Mucosa of rectum (tissue), 2 donors: ENCODE results near the gene MAGI2.

Experiments used
- H3K27ac ChIP-seq, 2 donors: one replicate each; pipeline ENCODE4 v1.7.0; 2013; ENCODE audit warnings: inconsistent platforms in 2 of 2, low read depth in 2 of 2, low read length in 2 of 2
- H3K27me3 ChIP-seq, 2 donors: one replicate each; pipeline ENCODE4 v1.7.0; 2013; ENCODE audit warnings: low read length in 2 of 2; ENCODE audit not compliant: control insufficient read depth in 2 of 2, insufficient read depth in 2 of 2
- H3K36me3 ChIP-seq, 2 donors: one replicate each; pipeline ENCODE4 v1.7.0; 2013; ENCODE audit warnings: low read length in 2 of 2; ENCODE audit not compliant: control insufficient read depth in 2 of 2, insufficient read depth in 2 of 2
- H3K4me1 ChIP-seq, 2 donors: one replicate each; pipeline ENCODE4 v1.7.0; 2013; ENCODE audit warnings: low read length in 2 of 2, mild to moderate bottlenecking in 1 of 2; ENCODE audit not compliant: control insufficient read depth in 2 of 2, insufficient read depth in 2 of 2
- H3K4me3 ChIP-seq, 2 donors: one replicate each; pipeline ENCODE4 v1.7.0; 2013; ENCODE audit warnings: low read length in 2 of 2
- H3K9ac ChIP-seq, 2 donors: one replicate each; pipeline ENCODE4 v1.7.0; 2013; ENCODE audit warnings: low read length in 2 of 2, low read depth in 1 of 2, mild to moderate bottlenecking in 1 of 2
- H3K9me3 ChIP-seq, 2 donors: one replicate each; pipeline ENCODE4 v1.7.0; 2013; ENCODE audit warnings: low read length in 2 of 2; ENCODE audit not compliant: control insufficient read depth in 2 of 2
- donor health status: healthy.
- donor health status: Normal muscosa, but diverticular disease.

The MAGI2 gene

DNA sequence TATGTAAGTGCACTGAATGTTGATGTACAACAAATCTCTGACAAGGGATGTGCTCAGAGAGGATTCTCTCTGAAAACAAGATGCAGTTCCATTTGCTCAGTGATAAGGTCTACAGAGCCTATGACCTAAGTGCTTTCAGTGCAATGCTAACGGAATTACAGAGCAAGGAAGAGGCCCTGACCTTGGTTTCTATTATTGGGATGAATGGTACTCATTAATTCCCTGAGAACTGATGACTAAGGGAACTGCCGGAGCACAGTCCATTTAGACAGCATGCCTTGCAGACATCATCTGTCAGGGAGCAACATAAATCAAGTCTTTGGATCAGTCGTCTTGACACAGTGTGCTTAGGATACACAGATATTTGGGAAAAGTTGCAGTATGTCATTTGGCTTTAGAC, 1314.1 kb downstream of the MAGI2 start:
- H3K36me3 ChIP-seq, result no peaks in the 10 kb centered on the region
- H3K9ac ChIP-seq, result no peak overlapping the region
- H3K4me1 ChIP-seq, result no peaks in the 10 kb centered on the region
- H3K27ac ChIP-seq, result no peak overlapping the region
- H3K27me3 ChIP-seq, result no peaks in the 10 kb centered on the region
- no peak overlapping the region for H3K4me3 ChIP-seq
- H3K9me3 ChIP-seq, result no peaks in the 10 kb centered on the region

DNA sequence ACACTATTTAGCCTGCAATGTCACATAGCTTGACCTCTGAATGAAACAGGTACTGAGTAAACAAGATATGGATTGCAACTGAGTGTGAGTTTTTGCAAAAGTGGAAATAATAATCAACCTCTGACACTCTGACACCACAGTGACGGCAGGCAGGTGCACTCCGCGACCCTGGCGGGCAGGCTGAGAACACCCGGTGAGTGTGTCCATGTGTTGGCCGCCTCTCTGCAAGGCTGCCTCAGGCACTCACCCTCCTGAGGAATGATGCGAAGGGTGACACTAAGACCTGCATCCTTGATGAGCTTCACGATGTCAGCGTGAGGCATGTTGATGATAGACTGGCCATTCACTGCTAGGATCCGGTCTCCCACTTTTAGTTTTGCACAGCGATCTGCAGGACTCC, 1318.7 kb downstream of the MAGI2 start:
- Histone ChIP-seq H3K36me3 (no peaks in the 10 kb centered on the region), H3K4me1 (no peaks in the 10 kb centered on the region), H3K9ac (no peak overlapping the region)

DNA sequence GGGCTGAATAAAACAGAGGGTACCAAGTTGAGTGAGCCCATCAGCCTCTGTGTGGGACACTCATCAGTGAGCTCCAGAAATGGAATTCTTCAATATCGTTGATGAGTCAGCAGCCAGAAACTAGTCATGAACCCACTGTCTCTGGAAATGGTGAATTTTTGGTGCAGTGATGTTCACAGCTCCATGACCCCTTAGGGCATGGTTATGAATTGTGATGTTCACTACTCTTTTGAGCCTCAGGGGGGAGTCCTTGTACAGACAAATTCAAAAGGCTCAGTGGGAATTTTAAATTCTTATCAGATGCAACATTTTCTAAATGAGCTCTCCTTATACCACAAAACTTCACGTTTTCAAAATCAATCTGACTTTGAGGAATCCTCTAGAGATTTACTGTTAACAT, 1319.2 kb downstream of the MAGI2 start:
- no peak overlapping the region for H3K4me3 ChIP-seq
- H3K9ac ChIP-seq, result no peak overlapping the region

More for the DNA sequence above, 1318.7 kb downstream of the MAGI2 start:
- Histone ChIP-seq H3K27me3 (no peaks in the 10 kb centered on the region), H3K27ac (no peak overlapping the region), H3K9me3 (no peaks in the 10 kb centered on the region), H3K4me3 (no peak overlapping the region)

DNA sequence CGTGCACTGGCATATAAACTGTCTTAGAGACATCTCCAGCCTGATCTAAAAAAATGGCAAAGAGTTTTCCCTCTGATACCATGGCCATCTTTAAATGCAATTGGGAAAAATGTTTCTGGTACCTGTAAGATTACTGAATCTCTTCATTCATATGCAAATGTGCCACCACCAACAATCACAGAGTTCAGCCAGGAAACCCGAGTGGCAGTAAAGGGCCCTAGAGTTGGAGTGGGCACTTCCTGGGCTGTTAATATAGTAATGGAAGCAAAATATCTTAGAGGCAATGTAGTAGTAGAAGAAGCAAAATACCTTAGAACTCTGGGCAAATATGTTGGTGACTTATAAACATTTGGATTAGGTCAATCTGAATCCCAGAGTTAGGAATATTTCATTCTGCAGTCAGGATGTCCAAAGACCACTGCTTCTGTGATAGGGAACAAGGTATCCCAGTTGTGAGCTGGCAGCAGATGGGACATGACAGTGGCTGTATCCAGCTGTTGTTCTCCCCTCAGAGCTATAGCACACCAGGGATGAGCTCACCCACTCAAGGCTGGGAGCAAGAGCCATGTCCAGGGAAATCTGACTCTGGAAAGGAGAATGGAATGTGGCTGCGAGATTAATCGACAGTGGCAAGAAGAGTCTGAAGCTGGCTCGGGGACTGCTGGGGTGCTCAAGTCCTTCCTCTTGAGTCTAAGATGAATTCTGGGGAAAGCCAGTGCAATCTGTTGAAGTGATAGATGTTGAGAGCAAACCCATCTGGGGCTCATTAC, 1322.8 kb downstream of the MAGI2 start:
- Histone ChIP-seq H3K9me3 (no peaks in the 10 kb centered on the region), H3K9ac (no peak overlapping the region), H3K36me3 (no peaks in the 10 kb centered on the region), H3K4me1 (no peaks in the 10 kb centered on the region), H3K4me3 (no peak overlapping the region), H3K27me3 (no peaks in the 10 kb centered on the region), H3K27ac (no peak overlapping the region)

More for the DNA sequence above, 1319.2 kb downstream of the MAGI2 start:
- Histone ChIP-seq H3K4me1 (no peaks in the 10 kb centered on the region), H3K9me3 (no peaks in the 10 kb centered on the region), H3K27ac (no peak overlapping the region), H3K36me3 (no peaks in the 10 kb centered on the region), H3K27me3 (no peaks in the 10 kb centered on the region)

DNA sequence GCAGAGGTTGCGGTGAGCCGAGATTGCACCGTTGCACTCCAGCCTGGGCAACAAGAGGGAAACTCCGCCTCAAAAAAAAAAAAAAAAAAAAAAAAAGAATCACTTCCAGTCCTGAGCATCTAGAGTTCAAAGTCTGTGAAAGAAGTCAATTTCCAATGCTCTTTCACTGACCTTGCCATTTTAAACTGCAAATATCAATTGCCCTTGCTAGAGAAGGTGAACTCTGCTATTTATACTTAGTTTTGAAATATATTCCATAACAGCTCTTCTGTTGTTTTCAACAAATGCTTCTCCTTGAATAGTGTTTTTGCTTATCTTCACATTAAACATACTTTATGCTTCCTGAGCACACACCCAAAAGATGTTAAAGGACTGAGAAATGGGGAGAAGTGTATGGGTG, 1323.6 kb downstream of the MAGI2 start:
- Histone ChIP-seq H3K4me1 (no peaks in the 10 kb centered on the region), H3K4me3 (no peak overlapping the region), H3K9ac (no peak overlapping the region), H3K27ac (no peak overlapping the region), H3K27me3 (no peaks in the 10 kb centered on the region), H3K36me3 (no peaks in the 10 kb centered on the region), H3K9me3 (no peaks in the 10 kb centered on the region)

DNA sequence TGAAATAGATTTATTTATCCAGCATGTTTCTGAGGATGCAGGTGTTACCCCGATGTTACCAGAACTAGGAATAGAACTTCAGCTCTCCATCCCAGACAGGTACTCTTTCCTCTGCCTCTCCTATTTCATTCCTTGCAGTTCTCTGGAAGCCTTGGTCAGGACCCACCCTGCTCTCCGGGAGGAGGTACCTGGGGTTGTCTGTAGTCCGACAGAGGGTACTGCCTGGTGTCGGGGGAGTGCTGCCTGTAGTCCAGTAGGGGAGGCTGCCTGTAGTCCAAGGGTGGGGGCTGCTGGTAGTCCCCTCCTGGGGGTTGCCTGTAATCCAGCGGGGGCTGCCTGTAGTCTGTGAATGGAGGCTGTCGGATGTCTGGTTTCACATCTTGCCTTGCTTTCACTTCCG, 1326.5 kb downstream of the MAGI2 start:
- Histone ChIP-seq H3K4me3 (no peak overlapping the region), H3K4me1 (no peaks in the 10 kb centered on the region), H3K27me3 (no peaks in the 10 kb centered on the region), H3K27ac (no peak overlapping the region), H3K9ac (no peak overlapping the region), H3K36me3 (no peaks in the 10 kb centered on the region), H3K9me3 (no peaks in the 10 kb centered on the region)

DNA sequence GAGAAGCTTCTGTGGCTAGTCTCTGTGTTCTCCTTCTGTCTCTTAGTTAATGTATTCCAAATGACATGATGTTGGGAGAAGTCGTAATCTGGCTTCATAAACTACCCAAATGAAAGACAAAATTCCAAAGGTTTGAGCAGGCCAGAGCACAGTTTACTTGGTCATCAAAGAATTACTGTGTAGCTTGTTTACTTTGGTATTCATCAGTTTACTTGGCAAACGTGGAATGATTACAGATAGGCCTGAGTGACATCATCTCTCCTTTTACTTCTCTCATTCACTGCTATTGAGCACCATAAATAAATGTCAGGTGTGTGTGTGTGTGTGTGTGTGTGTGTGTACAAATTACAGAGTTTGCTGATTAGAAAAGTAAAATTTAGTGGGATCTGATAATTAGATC, 1327.6 kb downstream of the MAGI2 start:
- H3K27me3 ChIP-seq, result no peaks in the 10 kb centered on the region
- H3K9me3 ChIP-seq, result no peaks in the 10 kb centered on the region
- no peaks in the 10 kb centered on the region for H3K4me1 ChIP-seq
- H3K36me3 ChIP-seq, result no peaks in the 10 kb centered on the region
- no peak overlapping the region for H3K9ac ChIP-seq
- no peak overlapping the region for H3K27ac ChIP-seq
- no peak overlapping the region for H3K4me3 ChIP-seq

DNA sequence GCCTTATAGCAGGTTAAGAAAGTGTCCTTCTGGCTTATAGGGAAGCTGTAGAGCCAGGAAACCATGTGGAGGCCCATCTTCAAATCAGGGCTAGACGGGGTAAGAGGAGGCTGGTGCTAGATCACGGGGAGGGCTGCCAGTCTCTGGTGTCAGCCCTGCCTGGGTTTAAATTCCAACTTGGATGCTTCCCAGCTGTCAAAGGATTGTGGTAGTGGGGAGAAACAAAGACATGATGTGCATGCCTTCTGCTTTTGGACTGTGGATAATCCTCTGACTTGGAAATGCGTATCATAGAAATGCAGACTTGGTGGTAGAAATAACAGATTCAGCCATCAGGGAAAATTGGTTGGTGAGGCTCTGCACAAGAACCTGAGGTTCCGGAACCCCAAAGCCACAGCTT, 1329.3 kb downstream of the MAGI2 start:
- Histone ChIP-seq H3K4me1 (no peaks in the 10 kb centered on the region), H3K9me3 (no peaks in the 10 kb centered on the region), H3K4me3 (no peak overlapping the region), H3K9ac (no peak overlapping the region), H3K36me3 (no peaks in the 10 kb centered on the region), H3K27ac (no peak overlapping the region), H3K27me3 (no peaks in the 10 kb centered on the region)

DNA sequence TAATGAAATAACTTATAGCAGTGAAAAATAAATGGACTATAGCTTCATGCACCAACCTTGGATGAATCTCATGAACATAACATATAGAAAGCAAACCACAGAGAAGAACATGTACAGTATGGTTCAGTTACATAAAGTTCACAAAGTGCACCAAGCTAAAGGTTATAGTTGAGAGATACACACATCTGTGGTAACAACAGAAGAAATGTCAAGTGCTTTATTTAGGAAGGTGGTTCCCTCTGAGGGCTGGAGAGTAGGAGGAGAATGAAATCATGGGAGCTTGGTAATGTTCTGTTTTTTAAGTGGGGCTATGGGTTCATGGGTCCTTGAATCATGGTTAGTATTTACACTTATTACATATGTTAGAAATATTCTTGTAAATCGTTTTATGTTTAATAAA, 1331.6 kb downstream of the MAGI2 start:
- Histone ChIP-seq H3K36me3 (no peaks in the 10 kb centered on the region), H3K9ac (no peak overlapping the region), H3K9me3 (no peaks in the 10 kb centered on the region), H3K27me3 (no peaks in the 10 kb centered on the region), H3K4me3 (no peak overlapping the region), H3K27ac (no peak overlapping the region), H3K4me1 (no peaks in the 10 kb centered on the region)

DNA sequence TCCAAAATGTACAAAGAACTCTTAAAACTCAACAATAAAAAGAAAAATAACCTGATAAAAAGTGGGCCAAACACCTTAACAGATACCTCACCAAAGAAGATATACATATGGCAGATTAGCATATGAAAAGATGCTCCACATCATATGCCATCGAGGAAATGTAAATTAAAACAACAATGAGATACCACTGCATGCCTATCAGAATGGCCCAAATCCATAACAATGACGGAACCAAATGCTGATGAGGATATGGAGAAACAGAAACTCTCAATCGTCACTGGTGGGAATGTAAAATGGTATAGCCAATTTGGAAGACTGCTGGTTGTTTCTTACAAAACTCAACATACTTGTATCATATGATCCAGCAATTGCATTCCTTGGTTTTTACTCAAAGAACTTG, 1335.0 kb downstream of the MAGI2 start:
- Histone ChIP-seq H3K36me3 (no peaks in the 10 kb centered on the region), H3K9ac (no peak overlapping the region)

More for the DNA sequence above, 1335.0 kb downstream of the MAGI2 start:
- no peaks in the 10 kb centered on the region for H3K4me1 ChIP-seq
- H3K27me3 ChIP-seq, result peaks cover 0 to 2% of the 10 kb centered on the region in 2 donors
- H3K27ac ChIP-seq, result no peak overlapping the region
- no peaks in the 10 kb centered on the region for H3K9me3 ChIP-seq
- H3K4me3 ChIP-seq, result no peak overlapping the region
